COLO668 (cell line): Measurements from ENCODE around the gene GK.
"Not testable (repeated sequence)": the region's sequence is repeated elsewhere in the genome, so short reads cannot be mapped to it uniquely, and the experiment has no call there.

Source experiments
- DNase-seq: peaks from one replicate; lab custom pipeline; 2025; ENCODE audit not compliant: unreplicated experiment; lab: John Stamatoyannopoulos, UW

Gene GK

DNA sequence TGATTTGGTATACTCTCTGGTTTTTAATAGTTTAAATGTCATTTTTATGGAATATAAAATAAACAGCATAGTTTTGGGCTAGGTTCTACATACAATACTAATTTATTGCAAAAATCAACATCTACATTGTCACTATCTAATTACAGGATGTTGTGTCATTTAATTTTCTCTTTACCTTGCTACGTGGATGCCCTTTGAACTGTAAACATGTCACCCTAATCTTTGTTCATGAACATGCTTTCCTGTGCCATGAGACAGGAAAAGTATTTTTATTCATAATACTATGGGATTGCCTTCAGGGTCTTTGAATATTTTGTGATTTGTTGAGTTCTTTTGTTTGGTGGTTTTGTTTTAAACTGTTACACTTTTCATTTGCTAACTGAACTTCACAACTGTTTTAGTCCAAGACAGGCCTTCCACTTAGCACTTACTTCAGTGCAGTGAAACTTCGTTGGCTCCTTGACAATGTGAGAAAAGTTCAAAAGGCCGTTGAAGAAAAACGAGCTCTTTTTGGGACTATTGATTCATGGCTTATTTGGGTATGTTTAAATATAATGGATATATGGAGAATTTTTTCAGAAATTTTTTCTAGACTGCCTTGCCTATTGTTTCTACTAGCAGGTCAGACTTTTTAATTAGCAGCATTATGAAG lies 40.9 kb downstream of the GK start:
- DNase-seq = no peak

- DNase-seq = no peak
These were observed 49.5 kb downstream of the GK start for GRCh38 chrX:30702736-30703135.

DNA sequence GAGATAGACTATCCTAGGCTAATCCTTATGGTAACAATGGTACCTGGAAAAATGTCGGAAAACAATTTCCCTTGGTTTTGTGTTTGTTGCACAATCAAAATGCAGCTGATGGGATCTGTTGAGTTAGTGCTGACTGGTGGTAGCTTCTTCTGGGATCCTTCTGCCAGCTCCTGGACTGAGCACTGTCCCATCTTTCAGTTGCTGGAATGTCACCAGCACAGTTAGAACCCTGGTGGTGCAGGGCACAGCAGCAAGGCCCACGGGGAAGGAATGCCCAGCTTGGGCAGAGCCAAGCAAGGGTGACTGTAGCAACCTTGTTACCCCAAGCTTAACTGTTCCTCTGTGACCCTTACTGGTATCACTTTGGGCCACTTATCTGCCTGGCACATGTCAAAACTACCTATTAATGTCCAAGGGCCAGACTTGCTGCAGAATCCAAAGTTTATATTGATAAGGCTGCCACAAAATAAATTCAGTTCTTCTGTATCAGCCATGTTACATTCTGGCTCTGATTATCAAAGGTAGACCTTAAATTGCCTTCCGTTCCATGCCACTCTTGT lies 53.1 kb downstream of the GK start:
- no peak for DNase-seq

GRCh38 chrX:30712214-30712613 lies 59.0 kb downstream of the GK start:
- DNase-seq = no peak

DNA sequence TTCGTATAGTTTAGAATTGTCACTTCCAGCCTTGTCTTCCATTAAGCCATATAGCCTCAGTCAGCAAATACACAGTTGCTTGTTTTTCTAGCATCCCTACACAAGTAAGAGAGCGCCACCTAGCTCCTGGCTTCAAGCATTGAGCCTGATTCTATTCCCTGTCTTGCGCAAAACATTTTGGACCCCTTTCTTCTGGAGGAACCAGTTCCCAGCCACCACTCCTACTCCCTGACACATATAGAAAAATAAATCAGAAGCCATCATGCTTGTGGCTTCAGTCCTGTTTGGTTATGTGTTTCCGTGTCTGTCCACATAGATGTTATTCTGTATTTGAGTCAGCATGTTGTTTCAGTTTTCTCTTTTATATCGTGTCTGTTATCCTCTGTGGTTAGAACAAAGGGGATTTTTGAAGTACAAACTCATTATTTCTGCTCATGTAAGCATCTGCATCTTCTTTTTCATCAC lies 59.9 kb downstream of the GK start:
- peak; percentile 30 for DNase-seq

DNA sequence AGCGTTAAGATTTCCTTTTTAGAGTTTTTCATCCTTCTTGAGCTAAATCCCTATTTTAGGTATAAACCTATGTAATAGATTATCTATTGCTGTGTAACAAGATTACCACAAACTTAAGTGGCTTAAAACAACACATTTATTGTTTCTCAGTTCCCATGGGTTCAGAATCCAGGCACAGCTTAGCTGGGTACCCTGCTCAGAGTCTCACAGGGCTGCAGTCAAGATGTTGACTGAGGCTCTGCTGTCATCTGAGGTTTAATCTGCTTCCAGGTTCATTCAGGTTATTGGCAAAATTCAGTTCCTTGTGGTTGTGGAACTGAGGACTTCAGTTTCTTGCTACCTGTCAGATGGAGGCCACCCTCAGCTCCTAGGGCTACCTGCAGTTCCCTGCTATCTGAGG lies 60.9 kb downstream of the GK start:
- DNase-seq = no peak

GRCh38 chrX:30715976-30716375 lies 62.8 kb downstream of the GK start:
- no peak for DNase-seq

GRCh38 chrX:30733852-30734660 lies 80.8 kb downstream of the GK start:
- DNase-seq = no peak

DNA sequence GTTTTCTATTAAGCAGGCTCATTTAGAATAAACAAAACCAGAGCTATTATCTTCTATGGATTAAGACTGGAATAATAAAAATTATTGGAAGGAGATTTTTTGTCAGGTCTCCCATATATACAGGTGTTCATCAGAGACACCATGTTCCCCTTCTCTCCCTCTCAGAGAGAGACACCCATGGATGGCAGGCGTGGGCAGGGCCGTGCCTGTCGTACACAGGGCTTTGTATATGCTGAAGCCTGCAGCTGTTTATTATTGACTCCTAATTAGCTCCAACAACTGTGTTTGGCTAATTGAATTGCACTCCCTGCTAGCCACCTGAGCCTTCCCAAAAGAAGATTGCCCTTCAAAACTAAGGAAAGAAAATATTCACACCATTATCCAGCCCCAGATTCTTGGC lies 81.6 kb downstream of the GK start:
- DNase-seq = no peak

- DNase-seq = peak; percentile 55
These were observed 82.6 kb downstream of the GK start for GRCh38 chrX:30735839-30736238.

DNA sequence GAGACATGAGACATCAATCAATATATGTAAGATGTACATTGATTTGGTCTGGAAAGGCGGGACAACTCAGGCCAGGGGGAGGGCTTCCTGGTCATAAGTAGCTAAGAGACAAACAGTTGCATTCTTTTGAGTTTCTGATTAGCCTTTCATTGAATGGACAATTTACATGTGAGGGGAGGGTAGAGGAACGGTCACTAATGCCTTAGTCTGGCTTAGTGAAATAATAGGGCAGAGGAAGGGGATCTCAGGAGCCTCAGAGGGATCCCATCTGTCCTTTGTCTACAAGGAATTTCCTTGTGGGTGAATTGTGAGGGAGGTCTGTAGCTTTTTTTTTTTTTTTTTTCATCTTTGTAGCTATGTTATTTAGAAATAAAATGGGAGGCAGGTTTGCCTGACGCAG lies 88.3 kb downstream of the GK start:
- DNase-seq = no peak

- DNase-seq = peak; percentile 1
These were observed 95.2 kb downstream of the GK start for GRCh38 chrX:30748342-30748960.

GRCh38 chrX:30751497-30751896 lies 98.3 kb downstream of the GK start:
- DNase-seq = no peak

DNA sequence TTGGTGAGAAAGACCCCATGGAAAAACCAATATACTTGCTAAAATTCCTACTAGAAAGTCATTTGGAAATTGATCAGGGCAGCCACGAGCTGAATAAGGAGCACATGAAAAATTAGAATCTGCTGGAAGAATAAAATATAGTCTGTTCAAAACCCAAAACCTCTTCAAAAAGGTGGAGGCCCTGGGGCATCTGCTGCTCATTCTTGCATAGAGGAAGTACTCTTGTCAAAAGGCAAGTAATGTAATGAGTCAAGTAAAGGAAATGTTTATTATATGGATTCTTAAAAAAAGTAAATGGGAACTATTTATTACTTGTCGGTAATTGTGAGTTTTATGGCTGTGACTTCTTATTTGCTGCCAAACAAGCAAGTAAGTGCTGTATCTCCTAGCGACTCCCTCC lies 109.5 kb downstream of the GK start:
- DNase-seq = no peak

DNA sequence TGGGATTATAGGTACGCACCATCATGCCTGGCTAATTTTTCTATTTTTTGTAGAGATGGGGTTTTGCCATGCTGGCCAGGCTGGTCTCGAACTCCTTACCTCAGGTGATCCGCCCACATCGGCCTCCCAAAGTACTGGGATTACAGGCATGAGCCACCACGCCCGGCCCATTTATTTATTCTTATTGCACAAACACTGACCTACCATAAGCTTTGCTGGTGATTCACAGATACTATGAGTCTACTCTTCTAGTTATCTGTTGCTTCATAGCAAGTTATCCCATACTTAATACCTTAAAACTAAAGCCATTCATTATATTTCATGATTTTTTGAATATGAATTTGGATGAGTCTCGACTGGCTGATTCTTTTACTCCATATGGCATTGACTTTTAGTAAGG lies 120.5 kb downstream of the GK start:
- DNase-seq = not testable (repeated sequence)

- DNase-seq = no peak
These were observed 124.4 kb downstream of the GK start for GRCh38 chrX:30777575-30777974.

DNA sequence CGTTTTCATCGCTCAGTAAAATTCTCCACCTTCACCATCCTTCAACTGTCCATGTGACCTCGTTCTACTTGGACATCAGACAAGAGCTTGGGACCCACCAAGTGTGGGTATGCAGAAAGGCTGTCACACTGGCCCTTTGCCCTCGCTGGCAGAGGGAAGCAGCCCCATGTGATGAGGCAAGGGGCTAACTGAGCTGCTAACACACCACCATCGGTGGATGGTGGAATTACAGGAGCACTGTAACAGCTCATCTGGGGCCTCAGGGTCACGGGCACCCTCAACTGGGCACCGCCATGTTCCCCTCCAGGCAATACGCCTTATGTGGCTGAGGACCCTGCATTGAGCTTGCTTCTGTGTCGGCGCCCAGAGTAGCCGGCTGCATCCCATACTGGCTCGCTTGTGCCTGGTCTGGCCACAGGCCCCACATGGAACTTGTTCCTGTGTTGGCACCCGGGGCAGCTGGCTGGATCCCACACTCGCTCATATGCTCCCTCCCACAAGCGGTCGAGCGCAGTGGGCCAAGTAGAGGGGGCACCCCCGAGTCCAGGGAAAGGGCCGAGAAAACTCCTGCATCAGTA lies 126.3 kb downstream of the GK start:
- DNase-seq = no peak
